ENCODE measurements around the gene PSEN1.

The PSEN1 gene

DNA sequence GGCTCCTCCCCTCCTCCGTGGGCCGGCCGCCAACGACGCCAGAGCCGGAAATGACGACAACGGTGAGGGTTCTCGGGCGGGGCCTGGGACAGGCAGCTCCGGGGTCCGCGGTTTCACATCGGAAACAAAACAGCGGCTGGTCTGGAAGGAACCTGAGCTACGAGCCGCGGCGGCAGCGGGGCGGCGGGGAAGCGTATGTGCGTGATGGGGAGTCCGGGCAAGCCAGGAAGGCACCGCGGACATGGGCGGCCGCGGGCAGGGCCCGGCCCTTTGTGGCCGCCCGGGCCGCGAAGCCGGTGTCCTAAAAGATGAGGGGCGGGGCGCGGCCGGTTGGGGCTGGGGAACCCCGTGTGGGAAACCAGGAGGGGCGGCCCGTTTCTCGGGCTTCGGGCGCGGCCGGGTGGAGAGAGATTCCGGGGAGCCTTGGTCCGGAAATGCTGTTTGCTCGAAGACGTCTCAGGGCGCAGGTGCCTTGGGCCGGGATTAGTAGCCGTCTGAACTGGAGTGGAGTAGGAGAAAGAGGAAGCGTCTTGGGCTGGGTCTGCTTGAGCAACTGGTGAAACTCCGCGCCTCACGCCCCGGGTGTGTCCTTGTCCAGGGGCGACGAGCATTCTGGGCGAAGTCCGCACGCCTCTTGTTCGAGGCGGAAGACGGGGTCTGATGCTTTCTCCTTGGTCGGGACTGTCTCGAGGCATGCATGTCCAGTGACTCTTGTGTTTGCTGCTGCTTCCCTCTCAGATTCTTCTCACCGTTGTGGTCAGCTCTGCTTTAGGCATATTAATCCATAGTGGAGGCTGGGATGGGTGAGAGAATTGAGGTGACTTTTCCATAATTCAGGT is at the start of gene PSEN1:
Gene PSEN1 (plus strand): TSS at position 121 of the 839 bp plus-strand sequence. CDS start 11,513 bp downstream, outside the sequence.
- peak; percentile 98 for DNase-seq

DNA sequence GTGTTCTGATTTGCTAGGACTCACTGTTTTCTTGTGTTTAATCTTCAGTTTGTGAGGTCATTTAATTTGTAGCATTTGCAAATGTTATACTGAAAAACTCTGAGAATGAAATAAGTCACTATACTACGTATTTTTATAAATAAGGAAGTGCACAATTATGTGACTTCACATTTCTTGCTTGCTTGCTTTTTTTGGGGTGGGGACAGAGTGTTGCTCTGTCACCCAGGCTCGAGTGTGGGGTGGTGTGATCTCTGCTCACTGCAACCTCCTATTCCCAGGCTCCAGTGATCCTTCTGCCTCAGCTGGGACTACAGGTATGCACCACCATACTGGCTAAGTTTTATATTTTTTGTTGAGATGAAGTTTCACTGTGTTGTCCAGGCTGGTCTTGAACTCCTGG is 45.3 kb upstream of the PSEN1 start:
- no peak for DNase-seq

DNA sequence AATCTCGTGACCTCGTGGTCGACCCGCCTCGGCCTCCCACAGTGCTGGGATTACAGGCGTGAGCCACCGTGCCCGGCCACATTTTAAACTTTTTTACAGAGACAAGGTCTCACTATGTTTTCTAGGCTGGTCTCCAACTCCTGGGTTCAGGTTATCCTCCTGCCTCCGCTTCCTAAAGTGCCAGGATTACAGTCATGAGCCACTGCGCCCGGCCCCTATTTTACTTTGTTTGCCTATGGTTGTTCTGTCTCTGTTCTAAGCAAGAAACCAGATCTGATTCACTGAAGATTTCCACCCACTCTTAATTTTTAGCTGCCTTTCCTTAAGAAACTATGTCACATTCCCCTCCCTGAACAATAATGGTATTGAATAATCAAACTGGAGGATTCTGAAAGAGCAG is 38.9 kb upstream of the PSEN1 start:
- no peak for DNase-seq

DNA sequence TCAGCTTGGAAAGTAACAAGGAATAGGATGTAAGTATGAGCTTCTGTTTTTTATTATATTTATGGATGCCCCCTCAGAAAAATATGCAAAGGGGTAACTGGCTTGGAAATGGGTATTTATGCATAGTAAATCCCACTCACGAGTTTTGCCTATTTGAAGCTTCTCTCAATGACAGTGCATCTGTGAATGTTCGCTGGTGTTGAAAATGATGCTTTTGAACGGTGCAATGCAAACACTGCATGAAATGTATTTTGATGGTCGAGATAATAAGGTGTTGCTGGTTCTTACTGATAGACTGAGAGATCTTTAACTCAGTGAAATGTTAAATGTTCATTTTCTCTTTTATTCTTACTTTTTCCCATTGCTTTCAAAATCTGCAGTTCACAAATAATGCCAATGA is 36.0 kb upstream of the PSEN1 start:
- no peak for DNase-seq

DNA sequence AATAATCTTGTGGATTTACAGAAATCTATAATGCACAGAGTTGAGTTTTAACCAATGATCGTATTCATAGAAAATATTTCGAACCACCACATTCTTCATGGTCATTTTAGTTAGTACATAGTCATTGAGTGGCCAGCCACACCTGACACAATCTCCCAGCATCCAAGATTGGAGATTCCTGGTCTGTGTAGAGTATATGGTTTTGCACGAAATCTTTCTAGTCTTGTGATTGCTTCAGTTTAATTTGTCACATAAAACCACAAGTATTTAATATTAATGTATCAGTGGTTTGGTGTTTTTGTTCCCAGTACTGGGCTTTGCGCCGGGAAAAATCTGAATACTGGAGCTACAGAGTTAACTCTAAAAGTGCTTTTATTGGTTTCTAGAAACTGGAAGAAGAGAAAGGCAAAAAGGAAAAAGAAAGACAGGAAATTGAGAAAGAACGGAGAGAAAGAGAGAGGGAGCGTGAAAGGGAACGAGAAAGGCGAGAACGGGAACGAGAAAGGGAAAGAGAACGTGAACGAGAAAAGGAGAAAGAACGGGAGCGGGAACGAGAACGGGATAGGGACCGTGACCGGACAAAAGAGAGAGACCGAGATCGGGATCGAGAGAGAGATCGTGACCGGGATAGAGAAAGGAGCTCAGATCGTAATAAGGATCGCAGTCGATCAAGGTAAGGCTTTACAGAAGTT is 33.4 kb upstream of the PSEN1 start:
- DNase-seq: no peak

DNA sequence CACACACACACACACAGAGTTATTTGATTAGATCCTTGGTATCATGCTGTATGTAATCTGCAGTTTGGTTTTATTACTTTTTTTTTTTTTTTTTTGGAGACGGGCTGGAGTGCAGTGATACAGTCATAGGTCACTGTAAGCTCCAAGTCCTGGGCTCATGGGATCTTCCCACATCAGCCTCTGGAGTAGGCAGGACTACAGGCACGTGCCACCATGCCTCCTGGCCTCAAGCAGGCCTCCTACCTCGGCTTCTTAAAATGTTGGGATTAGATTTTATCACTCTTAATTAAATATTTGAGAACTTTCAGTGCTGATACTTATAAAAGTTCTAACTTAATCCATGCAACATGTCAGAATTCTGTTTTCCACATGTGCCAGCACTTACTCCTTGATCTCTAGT is 31.3 kb upstream of the PSEN1 start:
- DNase-seq: no peak

DNA sequence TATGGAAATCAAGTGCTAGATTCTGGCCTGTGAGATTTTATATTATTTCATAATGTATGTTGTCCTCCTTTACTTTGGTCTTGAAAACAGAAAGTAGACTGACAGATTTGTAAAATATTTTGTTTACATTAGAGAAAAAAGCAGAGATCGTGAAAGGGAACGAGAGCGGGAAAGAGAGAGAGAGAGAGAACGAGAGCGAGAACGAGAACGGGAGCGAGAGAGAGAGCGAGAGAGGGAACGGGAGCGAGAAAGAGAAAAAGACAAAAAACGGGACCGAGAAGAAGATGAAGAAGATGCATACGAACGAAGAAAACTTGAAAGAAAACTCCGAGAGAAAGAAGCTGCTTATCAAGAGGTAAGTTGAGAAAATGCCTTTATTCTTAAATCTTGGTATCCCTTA is 30.6 kb upstream of the PSEN1 start:
- DNase-seq: no peak

DNA sequence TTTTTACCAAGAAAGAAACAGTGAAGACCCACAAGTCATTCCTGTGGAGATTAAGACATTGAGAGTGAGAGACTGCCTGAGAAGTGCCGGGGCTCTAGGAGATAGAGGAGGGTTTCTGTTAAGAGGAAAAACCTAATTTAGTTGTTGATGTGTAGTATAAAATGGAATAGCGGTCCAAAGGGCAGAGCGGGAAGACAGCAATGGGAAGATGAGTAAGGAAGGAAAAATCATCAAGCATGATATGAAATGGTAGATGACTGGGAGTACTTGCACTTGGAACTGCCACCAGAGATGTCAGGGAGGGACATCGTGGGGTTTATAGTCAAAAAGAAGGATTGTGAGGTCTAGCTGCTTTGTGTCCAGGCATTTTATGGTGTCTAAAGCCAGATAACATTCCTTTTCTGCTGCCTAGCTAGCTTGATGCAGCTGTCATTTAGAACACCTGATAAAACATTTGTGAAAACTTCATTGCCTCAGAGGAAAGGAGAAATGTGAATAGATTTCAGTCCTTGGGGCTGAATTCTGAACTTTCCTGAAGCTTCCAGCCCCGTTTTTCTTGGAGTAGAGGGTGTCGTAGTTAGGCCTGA is 20.1 kb upstream of the PSEN1 start:
- no peak for DNase-seq

DNA sequence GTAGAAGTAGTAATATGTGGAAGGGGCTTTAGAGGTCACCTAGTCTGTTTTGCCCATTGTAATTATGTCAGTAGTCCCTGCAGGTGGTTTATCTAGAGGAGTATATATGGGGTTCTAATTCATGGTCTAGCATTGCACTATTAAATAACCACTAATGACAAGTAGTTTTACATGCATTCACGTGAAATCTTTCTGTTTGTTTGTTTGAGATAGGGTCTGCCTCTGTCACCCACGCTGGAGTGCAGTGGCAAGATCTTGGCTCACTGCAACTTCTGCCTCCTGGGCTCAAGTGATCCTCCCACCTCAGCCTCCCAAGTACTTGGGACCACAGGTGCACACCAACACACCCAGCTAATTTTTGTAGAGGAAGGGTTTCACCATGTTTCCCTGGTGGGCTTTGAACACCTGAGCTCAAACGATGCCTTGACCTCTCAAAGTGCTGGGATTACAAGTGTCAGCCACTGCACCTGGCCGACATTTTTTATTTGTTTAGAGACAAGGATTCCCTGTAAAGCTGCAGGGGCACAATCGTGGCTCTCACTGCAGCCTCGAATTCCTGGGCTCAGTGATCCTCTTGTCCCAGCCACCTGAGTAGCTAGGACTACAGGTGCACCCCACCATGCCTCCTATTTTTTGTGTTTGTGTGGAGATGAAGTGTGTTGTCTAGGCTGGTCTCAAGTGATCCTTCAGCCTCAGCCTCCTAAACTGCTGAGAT is 12.0 kb upstream of the PSEN1 start:
- DNase-seq: no peak

DNA sequence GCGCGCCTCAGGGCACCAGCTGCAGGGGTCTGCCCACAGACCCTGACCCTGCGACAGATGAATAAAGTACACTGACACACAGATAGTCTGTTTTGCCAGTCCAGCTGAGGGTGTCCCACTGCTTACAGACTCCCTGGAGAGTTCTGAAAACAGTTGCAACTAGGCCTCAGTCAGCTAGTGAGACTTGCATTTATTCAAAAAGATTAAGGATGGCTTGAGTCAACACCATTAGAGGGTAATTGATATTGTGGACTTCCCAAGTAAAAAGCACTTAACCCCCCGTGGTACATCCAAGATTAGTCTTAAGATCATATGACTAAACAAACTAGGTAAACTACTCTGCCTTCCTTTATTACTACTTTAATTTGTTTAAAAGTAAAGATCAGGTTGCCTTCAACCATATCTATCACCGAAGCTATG is 11.1 kb upstream of the PSEN1 start:
- no peak for DNase-seq

DNA sequence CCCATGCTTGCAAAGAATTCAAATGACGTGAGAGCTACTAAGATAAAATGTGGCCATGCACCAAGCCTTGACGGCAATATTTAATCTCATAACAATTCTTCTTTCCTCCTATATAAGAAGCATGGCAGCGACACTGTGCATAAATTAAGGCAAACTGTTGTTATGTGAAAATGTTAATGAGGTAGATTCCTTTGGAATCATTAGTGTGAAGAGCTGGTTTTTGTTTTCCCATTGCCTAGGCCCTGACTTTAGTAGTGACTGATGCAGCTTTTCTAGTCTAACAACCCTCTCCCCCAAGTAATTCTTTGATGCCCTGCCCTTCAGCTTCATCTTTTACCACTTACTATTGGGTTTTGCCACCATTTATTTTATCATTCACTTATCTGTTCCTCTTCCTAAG is 10.6 kb upstream of the PSEN1 start:
- DNase-seq: no peak

DNA sequence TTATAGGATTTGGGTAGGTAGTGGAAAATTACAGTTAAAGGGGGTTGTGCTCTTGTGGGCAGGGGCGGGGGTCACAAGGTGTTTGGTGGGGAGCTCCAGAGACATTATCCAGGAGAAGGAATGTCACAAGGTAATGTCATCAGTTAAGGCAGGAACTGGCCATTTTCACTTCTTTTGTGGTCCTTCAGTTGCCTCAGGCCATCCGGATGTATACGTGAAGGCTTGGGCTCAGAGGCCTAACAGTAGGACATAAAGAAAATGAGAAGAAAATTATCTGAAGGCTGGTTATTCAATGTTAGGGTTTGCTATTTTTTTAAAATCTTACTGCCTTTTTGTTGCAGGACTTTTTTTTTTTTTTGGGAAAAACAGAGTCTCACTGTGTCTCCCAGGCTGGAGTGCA is 2.5 kb upstream of the PSEN1 start:
- no peak for DNase-seq

DNA sequence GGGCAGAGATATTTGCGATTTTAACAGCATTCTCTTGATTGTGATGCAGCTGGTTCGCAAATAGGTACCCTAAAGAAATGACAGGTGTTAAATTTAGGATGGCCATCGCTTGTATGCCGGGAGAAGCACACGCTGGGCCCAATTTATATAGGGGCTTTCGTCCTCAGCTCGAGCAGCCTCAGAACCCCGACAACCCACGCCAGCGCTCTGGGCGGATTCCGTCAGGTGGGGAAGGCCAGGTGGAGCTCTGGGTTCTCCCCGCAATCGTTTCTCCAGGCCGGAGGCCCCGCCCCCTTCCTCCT is 271 bp upstream of the PSEN1 start:
- DNase-seq: no peak

DNA sequence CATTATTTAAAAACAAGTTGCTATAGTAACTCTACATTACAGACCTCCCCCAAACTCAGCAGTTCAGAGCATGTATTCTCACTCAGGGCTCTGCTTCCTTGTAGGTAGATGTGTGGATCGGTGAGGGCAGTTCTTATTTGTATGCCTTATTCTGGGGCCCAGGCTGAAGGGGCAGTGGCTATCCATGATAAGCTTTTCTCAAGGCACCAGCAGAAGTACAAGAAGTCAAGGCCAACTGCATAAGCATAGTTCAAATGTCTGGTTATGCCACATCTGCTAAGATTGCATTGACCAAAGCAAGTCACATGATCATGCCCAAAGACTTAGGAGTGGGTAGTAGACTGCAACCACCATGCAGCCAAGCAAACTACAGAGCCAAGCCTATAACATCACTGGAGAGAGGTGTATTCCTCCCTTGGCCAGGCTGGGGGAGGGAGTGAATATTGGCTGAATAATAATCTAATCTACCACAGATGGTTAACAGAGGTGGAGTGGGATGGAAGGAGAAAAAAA is 4.6 kb downstream of the PSEN1 start:
- peak; percentile 30 for DNase-seq

DNA sequence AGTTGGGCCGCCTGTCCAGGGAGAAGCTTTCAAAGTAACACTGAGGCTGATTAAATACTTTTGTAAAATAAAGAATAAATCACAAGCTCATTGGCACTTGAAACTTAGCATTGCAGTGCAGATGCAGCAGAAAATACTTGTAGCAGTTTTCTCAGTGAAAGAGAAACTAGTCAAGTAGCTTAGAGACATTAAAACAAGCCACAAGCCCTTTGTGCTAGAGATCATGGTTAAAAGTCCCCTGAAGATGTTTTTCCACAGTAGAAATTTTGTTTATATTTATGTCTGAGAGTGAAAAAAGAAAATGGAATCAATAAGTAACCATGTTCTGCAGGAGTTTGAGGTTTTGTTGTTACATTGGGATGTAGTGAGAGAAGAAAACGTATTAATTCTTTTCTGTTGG is 5.9 kb downstream of the PSEN1 start:
- no peak for DNase-seq

DNA sequence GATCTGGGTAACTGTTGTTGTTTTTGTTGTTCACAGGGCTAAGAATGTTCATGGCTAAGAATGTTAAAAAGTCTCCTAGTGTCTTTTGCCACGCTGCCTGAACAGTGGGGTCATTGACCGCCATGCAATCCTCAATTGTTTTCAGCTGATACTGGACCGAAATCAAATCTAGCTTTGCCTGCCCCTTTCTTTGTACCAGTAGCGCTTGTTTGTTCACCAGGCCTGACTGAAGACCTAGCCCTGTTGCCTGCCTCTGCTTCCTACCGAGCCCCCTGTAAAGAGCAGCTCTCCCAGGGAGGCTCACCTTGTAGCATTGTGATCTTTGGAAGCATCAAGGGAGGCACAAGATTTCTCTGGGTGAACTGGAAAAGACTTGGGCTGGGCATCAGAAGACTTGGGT is 6.7 kb downstream of the PSEN1 start:
- DNase-seq: no peak

DNA sequence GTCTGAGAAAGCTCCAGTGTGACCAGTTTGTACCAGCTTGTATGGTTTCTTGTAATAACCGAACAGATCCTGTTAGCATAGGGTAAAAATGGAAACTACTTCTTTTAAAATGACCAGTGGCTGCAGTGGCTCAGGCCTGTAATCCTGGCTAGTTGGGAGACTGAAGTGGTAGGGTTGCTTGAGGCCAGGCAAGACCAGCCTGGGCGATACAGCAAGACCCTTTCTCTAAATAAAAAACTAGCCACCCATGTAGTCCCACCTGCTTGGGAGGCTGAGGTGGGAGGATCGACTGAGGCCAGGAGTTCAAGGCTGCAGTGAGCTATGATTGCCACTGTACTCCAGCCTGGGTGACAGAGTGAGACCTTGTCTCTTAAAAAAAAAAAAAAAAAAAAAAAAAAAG is 7.3 kb downstream of the PSEN1 start:
- DNase-seq: no peak

DNA sequence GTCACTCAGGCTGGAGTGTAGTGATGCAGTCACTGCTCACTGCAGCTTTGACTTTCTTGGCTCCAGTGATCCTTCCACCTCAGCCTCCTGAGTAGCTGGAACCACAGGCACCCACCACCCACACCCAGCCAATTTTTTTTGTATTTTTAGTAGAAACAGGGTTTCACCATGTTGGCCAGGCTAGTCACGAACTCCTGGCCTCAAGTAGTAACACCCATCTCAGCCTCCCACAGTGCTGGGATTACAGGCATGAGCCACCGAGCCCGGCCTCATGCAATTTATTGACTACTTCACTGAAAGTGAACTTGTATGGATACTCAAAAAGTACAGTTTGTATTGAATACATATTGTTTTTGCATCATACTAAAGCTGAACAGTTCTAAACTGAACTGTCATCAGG is 9.1 kb downstream of the PSEN1 start:
- DNase-seq: no peak

DNA sequence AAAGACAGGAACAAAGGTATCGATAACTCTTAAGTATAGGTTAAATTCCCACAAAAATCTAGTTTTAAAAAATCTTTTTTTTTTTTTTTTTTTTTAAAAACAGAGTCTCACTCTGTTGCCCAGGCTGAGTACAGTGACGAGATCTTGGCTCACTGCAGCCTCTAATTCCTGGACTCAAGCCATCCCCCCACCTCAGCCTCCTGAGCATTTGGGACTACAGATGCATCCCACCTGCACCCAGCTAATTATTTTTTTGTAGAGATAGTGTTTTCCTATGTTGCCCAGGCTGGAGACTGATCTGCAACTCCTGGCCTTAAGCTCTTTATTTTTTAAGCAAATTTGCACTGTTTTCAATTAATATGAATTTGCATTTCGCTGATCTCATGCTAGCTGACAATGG is 9.8 kb downstream of the PSEN1 start:
- DNase-seq: no peak

DNA sequence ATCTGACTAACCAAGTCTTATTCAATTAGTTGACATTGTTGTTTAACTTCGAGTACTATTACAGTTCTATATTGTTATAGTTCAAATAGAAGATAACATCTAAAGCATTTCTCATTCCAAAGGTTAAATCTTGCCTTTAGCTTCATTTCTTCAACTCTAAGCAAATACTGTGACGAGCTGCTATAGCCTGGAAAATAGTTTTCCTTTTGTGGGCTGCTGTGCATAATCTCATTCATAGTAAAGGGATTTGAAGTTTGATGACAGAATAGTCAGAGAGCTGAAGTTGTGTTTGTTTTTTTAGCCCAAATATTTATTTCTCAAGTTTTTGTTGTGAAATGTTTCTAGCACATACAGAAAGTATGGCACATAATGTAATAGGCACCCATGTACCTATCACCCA is 13.4 kb downstream of the PSEN1 start:
- no peak for DNase-seq

DNA sequence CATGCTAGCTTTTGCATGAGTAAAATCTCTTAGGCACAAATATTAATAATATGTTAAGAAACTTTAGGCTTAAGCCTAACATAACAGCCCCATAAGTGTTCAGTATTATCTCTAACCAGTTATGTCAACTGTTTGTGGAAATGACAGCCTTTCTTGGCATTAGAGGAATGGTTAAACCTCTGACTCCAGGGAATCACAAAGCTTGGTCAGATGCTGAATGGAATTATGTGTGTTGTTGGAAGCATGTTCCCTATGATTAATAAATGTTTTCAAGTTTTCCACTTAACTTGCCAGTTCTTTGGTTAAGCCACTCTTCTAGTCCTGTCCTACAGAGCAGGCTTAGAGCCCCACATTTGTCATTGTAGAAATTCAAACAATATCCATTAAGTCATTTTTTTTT is 17.0 kb downstream of the PSEN1 start:
- DNase-seq: no peak

DNA sequence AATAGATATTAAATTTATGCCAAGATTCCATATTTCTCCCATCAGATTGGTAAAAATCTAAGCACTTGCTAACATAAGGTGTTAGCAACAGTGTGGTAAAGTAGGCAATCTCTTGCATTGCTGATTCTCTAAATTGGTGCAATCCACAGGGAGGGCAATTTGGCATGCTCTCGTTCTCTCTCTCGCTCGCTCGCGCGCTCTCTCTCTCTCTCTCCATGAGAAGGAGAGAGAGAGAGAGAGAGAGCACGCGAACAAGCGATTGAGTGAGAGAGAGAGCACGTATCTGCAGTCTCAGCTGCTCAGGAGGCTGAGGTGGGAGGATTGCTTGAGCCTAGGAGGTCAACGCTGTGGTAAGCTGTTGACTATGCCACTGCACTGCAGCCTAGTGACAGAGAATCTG is 25.9 kb downstream of the PSEN1 start:
- DNase-seq: no peak

DNA sequence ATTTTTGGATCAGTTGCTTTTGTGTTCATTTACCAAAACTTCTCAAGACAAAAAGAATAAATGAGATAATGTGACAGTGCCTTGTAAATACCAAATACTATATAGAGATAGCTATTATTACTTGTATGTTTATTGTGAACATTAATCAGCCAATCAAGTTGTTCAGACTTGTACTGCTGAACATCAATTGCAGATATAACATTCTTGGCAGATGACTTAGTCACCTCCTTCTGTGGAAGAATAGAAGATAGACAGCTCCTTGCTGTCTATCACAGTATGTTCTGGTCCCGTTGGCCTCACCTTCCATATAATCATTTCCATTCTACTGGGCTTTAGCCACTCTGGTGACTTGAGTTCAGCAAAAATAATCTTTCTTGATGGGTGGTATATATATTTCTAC is 30.1 kb downstream of the PSEN1 start:
- DNase-seq: no peak

DNA sequence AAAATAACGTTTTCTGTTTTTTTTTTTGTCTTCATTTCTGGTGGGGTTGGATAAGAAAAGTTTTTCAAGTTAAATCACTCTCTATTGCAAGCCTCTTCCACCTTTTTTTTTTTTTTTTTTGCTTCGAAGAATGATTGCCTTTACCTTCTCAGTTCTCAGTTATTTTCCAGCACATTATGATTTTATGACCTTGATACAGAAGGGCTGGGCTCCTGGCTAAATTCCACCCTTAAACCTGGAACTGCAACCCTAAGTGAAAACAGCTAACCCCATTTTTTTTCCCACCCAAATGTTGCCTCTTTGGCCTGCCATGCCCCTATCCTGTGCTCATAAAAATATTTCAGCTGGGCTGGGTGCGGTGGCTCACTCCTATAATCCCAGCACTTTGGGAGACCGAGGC is 31.4 kb downstream of the PSEN1 start:
- DNase-seq: no peak
